ENCODE data around the gene CFAP92.

Gene CFAP92

GRCh38 chr3:128992926-128993460 is 883 bp downstream of the CFAP92 start:
- no peak for DNase-seq (ENCODE audit: low spot score)
- TF ChIP-seq, protein P1, sequence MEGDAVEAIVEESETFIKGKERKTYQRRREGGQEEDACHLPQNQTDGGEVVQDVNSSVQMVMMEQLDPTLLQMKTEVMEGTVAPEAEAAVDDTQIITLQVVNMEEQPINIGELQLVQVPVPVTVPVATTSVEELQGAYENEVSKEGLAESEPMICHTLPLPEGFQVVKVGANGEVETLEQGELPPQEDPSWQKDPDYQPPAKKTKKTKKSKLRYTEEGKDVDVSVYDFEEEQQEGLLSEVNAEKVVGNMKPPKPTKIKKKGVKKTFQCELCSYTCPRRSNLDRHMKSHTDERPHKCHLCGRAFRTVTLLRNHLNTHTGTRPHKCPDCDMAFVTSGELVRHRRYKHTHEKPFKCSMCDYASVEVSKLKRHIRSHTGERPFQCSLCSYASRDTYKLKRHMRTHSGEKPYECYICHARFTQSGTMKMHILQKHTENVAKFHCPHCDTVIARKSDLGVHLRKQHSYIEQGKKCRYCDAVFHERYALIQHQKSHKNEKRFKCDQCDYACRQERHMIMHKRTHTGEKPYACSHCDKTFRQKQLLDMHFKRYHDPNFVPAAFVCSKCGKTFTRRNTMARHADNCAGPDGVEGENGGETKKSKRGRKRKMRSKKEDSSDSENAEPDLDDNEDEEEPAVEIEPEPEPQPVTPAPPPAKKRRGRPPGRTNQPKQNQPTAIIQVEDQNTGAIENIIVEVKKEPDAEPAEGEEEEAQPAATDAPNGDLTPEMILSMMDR (IDR thresholded peaks at IDR 0.05; ENCODE audit: extremely low read depth, missing control alignments) = no peak

DNA sequence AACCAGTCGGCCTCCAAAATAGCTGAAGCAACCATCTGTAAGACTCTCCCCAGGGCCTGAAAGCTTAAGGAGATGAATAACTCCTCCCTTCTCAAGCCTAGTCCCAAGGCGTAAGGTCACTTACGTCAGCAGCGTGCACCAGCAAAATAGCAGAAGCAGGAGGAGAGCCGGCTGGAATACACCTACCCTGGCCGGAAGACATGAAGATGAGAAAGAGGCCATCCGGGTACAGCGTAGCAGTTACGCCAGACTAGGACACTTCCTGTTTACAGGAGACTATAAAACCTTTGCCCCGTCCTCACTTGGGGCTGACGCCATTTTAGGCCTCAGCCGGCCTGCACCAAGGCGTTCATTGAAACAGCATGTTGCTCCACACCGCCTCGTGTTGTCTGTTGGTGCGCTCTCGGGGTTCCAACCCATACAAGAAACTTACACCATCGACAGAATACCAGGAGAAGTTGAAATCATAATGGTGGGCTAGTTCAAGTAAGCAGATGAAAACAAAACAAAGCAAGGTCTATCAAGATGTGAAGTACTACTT is 2.5 kb downstream of the CFAP92 start:
- no peak for DNase-seq (ENCODE audit: low spot score)
- TF ChIP-seq, protein P1 (IDR thresholded peaks at IDR 0.05; ENCODE audit: extremely low read depth, missing control alignments) = no peak

DNA sequence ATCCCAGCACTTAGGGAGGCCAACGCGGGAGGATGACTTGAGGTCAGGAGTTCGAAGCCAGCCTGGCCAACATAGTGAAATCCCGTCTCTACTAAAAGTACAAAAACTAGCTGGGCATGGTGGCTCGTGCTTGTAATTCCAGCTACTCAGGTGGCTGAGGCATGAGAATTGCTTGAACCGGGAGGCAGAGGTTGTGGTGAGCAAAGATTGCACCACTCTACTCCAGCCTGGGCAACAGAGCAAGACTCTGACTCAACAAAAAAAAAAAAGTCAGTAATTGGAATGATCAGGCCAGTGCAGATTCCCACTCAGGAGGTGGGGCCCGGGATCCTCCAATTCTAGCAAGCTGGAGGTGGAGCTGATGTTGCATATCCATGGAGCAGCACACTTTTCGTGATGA is 5.6 kb downstream of the CFAP92 start:
- TF ChIP-seq, protein P1 (IDR thresholded peaks at IDR 0.05; ENCODE audit: extremely low read depth, missing control alignments) = no peak
- no peak for DNase-seq (ENCODE audit: low spot score)

DNA sequence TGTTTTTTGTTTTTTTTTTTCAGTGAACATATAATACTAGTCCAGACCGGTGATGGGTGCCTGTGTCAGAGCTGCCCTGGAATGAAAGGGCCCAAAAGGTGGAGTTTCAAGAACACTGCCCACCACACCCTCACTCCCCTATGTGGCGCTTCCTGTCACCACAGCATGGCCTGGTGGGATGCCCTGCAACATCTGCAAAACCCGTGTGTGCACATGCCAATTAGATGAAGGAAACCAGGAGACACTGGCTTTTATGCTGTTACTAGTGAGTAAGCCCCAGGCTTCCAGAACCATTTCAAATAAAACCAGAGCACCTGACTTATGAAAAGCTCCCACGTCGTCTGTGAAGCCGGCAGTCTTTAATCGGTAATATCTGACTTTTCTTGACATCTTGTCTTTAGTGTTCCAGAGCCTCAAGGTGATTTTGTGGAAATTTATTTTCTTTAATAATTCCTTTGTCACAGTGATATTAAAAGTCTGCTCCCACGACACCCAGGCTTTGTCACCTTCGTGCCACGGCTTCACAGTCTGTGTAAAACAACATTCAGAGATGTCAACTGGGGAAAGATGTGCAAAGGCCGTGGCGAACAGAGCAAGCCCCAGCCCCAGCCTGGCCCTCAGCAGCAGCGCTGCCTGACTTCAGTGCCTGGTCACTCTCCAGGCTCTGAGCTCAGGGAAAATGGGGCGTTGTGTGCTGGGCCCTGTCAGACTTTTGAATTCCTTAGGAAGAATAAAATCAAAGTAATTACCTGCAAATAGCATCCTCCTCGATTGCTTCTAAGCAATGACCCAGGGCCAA is 6.4 kb downstream of the CFAP92 start:
- DNase-seq (ENCODE audit: low spot score) = no peak
- TF ChIP-seq, protein P1 (IDR thresholded peaks at IDR 0.05; ENCODE audit: extremely low read depth, missing control alignments) = no peak

DNA sequence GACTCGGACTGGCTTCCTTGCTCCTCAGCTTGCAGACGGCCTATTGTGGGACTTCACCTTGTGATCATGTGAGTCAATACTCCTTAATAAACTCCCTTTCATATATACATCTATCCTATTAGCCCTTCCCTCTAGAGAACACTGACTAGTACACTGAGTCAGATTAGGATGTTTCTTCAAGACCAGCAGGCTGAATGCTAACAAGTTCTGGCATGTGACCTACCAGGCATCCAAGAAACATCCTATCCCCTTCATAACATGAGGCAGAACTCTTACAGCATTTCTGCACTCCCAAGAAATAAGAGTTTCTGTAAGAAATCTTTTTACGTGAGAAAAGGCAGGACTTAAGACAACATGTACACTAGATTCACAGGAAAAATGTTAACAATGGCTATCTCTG is 9.3 kb downstream of the CFAP92 start:
- DNase-seq (ENCODE audit: low spot score) = no peak
- TF ChIP-seq, protein P1 (IDR thresholded peaks at IDR 0.05; ENCODE audit: extremely low read depth, missing control alignments) = no peak

DNA sequence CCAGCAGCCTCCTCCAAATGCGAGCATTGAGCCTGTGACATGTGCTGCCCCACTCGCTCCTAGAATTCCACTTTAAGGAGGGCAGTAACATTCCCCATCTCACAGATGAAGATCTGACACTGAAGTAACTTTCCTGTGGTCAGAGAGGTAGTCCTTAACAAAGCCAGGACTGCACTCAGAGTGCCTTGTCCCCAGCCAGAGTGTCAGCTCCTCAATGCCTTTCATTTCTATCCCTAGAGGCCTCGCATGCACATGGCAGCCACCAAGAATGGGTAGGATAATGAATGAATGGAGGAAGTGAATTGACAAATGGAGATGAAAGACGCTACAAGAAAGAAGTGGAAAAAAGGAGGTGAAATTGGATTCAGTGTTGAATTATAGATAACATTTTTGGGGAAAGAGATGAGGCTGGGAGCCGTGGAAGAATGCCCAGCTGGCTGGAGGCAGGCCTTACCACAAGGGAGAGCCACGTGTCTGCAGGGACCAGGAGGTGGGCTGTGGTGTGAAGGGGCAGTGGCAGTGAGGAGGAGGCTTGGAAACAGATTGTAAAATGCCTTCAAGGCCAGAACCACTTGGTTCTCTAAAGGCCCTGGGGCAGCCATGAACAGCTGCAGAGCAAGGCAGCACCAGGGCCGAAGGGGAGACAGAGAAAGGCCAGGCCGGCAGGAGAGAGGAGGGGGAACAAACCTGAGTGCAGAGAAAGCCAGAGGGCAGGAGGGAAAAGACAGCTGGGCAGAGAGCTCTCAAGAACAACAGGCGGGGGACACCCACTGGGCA is 10.4 kb downstream of the CFAP92 start:
- TF ChIP-seq, protein P1 (IDR thresholded peaks at IDR 0.05; ENCODE audit: extremely low read depth, missing control alignments) = no peak
- DNase-seq (ENCODE audit: low spot score) = no peak

DNA sequence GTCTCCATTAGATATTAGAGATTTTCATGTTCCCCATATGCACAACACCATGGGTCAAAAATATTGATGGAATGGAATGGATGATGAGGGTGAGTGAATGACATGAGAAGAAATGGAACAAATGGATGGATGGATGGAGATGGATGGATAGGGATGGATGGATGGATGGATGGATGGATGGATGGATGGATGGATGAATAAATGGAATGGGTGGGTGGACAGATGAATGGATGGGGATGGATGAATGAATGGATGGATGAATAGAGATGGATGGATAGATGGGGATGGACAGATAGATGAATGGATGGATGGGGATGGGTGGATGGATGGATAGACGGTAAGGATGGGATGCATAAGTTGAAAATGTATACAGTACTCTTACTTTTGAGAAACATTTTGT is 18.6 kb downstream of the CFAP92 start:
- DNase-seq (ENCODE audit: low spot score) = no peak
- TF ChIP-seq, protein P1 (IDR thresholded peaks at IDR 0.05; ENCODE audit: extremely low read depth, missing control alignments) = no peak
